ENCODE measurements around the gene TDRD6.
"Not testable (repeated sequence)": the region's sequence is repeated elsewhere in the genome, so short reads cannot be mapped to it uniquely, and the experiment has no call there.

The TDRD6 gene

GRCh38 chr6:46687619-46688097, at the start of gene TDRD6:
Gene TDRD6, plus strand, starts transcription at chr6:46687885. Its CDS starts 244 bp downstream, at chr6:46688129.
- DNase-seq = no peak

- DNase-seq = no peak
Measured at GRCh38 chr6:46637933-46638332, 49.8 kb upstream of the TDRD6 start.

GRCh38 chr6:46638650-46639049, 49.0 kb upstream of the TDRD6 start:
- no peak for DNase-seq

GRCh38 chr6:46642928-46643751, 44.5 kb upstream of the TDRD6 start:
- no peak for DNase-seq

GRCh38 chr6:46645265-46645664, 42.4 kb upstream of the TDRD6 start:
- no peak for DNase-seq

- DNase-seq = not testable (repeated sequence)
Measured at GRCh38 chr6:46648108-46648507, 39.6 kb upstream of the TDRD6 start.

- DNase-seq = no peak
Measured at GRCh38 chr6:46648869-46649492, 38.7 kb upstream of the TDRD6 start.

GRCh38 chr6:46651006-46651405, 36.7 kb upstream of the TDRD6 start:
- DNase-seq = no peak

GRCh38 chr6:46651816-46652215, 35.9 kb upstream of the TDRD6 start:
- no peak for DNase-seq

GRCh38 chr6:46652232-46652602, 35.5 kb upstream of the TDRD6 start:
- no peak for DNase-seq

GRCh38 chr6:46652603-46653438, 34.9 kb upstream of the TDRD6 start, which contains the start of the genes CYP39A1 and SLC25A27:
Gene CYP39A1, minus strand, starts transcription at chr6:46652818. Its CDS starts 236 bp downstream, at chr6:46652582.
Gene SLC25A27, plus strand, starts transcription at chr6:46652975. Its CDS starts 218 bp downstream, at chr6:46653193.
- no peak for DNase-seq

- DNase-seq = no peak
Measured at GRCh38 chr6:46653439-46654195, 34.1 kb upstream of the TDRD6 start.

- DNase-seq = no peak
Measured at GRCh38 chr6:46655803-46656202, 31.9 kb upstream of the TDRD6 start.

- DNase-seq = no peak
Measured at GRCh38 chr6:46657642-46658041, 30.0 kb upstream of the TDRD6 start.

- DNase-seq = no peak
Measured at GRCh38 chr6:46661483-46661882, 26.2 kb upstream of the TDRD6 start.

- no peak for DNase-seq
Measured at GRCh38 chr6:46667377-46667776, 20.3 kb upstream of the TDRD6 start.

- DNase-seq = no peak
Measured at GRCh38 chr6:46674410-46674809, 13.3 kb upstream of the TDRD6 start.

GRCh38 chr6:46676604-46677313, 10.9 kb upstream of the TDRD6 start:
- DNase-seq = no peak

- DNase-seq = no peak
Measured at GRCh38 chr6:46677314-46677654, 10.4 kb upstream of the TDRD6 start.

- DNase-seq = no peak
Measured at GRCh38 chr6:46684771-46685170, 2.9 kb upstream of the TDRD6 start.

GRCh38 chr6:46688117-46688965, 656 bp downstream of the TDRD6 start:
- DNase-seq = no peak
